ENCODE measurements around the gene MTMR3.

Gene MTMR3

GRCh38 chr22:29916007-29916544 lies 33.1 kb downstream of the MTMR3 start:
- no peak for DNase-seq (ENCODE audit: low spot score)

DNA sequence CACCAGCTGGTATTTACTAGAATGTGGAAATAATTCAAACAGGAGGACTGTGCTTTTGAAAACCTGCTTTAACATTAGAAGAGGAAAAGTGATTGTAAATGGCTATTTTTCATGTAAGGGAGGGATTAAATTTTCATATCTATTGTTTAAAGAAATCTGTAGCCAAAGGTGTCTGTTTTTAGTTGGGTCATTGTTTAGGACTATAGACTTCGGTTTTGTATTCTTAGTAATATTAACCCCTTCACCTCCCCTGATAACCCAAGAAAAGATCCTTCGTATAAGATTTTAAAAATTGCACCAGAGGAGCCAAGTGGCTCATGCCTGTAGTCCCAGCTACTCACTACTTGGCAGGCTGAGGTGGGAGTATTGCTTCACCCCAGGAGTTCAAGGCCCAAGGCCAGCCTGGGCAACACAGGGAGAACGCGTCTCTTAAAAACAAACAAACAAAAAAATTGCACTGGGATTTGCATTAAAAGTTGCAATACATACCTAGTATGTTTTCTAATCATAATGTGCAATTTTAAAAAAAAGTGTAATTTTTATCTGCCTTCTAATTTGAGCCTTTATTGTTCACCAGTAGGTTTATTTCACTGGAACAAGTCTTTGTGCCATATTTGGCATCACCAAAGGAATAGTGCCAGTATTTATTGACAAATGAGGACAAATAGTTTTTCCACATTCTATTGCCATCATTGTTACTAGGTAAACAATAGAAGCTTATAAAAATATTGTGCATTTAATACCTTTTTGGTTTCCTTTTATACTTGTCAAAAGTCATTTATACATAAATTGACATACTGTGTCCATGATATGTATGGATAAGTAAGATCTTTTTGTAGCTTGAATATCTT lies 34.3 kb downstream of the MTMR3 start:
- no peak for DNase-seq (ENCODE audit: low spot score)

GRCh38 chr22:29925402-29925801 lies 42.4 kb downstream of the MTMR3 start:
- DNase-seq (ENCODE audit: low spot score): no peak

GRCh38 chr22:29926057-29926456 lies 43.1 kb downstream of the MTMR3 start:
- no peak for DNase-seq (ENCODE audit: low spot score)

GRCh38 chr22:29932136-29932535 lies 49.2 kb downstream of the MTMR3 start:
- DNase-seq (ENCODE audit: low spot score): no peak

DNA sequence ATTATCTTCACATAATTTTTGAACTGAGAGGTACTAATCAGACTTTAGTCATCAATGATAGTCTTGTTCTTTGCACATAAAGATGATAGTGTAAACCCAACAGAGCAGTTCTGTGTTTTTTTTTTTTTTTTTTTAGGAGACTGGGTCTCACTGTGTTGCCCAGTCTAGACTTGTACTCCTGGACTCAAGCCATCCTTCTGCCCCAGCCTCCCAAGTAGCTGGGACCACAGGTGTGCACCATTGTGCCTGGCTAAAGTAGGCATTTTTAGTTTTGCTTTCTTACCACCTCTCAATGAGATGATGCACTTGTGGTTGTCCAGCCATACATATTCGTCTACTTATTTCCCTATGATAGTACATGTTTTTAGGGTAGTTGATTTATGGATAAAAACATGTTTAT lies 50.6 kb downstream of the MTMR3 start:
- no peak for DNase-seq (ENCODE audit: low spot score)

DNA sequence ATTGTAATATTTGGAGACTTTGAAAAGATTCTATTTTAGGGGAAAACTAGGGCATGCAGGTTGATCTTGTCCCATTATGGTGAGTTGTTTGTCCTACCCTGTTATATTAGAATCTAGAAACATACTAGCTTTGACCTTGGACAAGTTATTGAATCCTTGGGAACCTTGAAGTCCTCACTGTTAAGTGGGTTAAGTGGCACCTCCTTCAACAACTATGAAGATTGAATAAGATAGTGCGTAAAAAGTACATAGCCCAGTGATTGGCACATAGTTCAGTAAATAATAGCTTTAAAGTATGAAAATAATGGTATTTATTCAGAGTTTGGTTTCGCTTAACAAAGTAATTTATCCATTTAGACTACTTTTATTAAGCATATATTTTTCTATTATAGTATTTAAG lies 51.6 kb downstream of the MTMR3 start:
- DNase-seq (ENCODE audit: low spot score): no peak

- no peak for DNase-seq (ENCODE audit: low spot score)
Observed at GRCh38 chr22:29936186-29936585, 53.2 kb downstream of the MTMR3 start.

DNA sequence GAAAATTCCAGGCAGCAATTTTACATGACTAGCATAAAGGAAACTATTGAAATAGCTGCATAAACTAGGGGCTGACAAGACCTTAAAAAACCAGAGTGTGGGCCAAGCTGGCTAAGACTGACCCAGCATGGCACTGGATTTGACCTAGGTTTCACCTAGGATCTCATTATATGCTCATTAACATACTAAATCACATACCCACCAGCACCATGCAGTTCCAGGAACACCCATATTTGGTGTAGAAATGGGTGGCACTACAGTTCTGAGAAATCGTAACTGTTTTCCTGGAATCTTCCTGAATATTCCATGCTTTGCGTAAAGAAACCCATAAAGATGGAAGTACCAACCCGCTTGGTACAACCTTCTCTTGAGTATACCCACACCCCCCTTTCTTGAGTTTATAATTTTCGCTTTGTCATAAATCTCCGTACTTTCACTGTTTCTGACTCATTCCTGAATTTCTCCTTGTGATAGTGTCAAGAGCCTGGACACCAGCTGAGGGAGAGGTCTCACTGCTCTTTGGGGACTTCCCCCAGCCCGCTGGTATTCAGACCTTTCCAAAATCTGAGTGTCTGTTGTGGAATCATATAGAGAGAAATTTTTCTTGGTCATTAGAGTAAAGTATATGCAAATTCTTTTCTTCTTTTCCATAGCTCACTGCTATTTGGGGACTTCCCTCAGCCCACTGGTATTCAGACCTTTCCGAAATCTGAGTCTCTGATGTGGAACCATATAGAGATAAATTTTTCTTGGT lies 55.1 kb downstream of the MTMR3 start:
- DNase-seq (ENCODE audit: low spot score): no peak

GRCh38 chr22:29940526-29940925 lies 57.6 kb downstream of the MTMR3 start:
- DNase-seq (ENCODE audit: low spot score): no peak

DNA sequence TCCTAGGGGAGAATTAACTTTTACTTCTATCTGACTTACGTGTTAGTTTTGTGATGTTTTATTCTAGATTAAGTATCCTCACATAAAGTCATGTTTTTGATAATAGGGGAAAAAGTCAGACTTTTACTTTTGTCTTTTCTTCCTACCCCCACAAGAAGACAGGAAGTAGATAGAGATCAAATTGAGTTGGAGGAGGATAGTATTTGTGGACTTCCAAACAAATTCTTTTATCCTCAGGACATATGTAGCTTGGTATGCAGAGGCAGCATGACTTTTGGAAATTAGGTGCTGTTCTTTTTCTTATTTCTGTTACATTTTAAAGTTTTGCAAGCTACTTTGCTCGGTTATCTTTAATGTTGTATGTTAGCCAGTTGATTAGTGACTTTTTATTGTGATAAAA lies 61.4 kb downstream of the MTMR3 start:
- DNase-seq (ENCODE audit: low spot score): no peak

DNA sequence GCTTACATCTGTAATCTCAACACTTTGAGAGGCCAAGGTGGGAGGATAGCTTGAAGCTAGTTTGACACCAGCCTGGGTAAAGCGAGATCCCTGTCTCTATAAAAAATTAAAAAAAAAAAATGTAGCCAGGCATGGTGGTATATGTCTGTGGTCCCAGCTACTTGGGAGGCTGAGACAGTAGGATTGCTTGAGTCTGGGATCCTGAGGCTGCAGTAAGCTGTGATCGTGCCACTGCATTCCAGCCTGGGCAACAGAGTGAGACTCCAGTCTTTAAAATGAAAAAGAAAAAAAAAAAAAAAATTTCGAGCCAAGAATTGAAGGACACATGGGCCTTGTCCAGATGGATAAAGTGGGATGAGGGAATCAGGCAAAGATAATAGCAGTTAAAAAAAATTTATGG lies 62.5 kb downstream of the MTMR3 start:
- no peak for DNase-seq (ENCODE audit: low spot score)

DNA sequence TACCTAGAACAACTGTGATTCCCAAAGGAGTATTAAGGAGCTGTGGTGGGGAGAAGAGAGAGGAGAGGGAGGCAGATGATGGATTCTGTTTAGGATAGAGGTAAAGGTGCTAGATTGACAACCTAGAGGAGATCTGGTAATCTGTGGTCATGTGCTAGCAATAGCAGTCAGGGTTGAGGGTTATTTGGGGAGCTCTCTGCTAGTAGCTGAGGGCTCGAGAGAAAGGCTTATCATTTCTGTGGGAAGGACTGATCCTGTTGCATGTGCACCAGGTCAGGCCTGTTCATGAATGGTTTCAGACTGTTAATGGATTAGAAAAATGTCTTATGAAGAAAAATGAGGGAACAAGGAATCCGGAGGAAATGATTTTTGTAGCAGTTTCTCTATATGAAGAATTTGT lies 63.2 kb downstream of the MTMR3 start:
- no peak for DNase-seq (ENCODE audit: low spot score)

- no peak for DNase-seq (ENCODE audit: low spot score)
Observed at GRCh38 chr22:29947410-29948384, 64.7 kb downstream of the MTMR3 start.

DNA sequence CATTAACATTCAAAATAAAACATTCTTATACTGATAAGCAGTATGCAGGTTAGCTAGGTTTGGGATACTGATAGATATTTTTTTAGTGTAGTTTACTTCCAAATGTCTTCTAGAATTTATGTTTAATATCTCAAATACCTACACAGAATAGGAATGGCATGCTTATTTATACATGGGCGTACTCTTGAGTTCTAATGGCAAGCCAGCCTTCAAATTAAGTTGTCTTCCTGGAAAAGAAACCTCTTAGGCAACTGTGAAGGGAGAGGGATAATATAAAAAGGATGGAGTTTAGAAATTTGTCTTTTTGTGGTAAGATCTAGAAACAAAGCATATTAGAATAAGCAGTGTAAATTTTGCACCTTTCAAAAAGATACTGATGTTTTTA lies 65.4 kb downstream of the MTMR3 start:
- DNase-seq (ENCODE audit: low spot score): no peak

GRCh38 chr22:29949872-29950271 lies 66.9 kb downstream of the MTMR3 start:
- DNase-seq (ENCODE audit: low spot score): no peak

GRCh38 chr22:29951791-29952413 lies 68.9 kb downstream of the MTMR3 start:
- no peak for DNase-seq (ENCODE audit: low spot score)

- DNase-seq (ENCODE audit: low spot score): no peak
Observed at GRCh38 chr22:29954203-29954855, 71.4 kb downstream of the MTMR3 start.

DNA sequence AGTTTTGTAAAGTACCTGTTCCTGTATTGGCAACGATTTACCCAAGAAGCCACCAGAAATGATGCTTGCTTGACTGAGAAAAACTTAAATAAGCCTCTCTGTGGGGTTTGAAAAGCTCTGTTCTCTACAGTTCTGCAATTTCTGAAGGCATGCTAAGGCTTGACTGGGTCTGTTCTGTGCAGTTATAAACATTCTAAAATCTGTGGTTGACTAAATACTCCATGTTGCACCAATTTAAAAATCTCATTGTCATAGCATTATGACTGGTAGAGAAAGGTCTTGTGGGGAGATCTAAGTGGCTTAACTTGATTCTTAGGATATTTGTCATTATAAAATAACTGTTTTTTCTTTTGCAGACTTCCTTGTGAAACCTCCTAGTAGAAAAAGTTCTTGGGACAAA lies 73.7 kb downstream of the MTMR3 start:
- DNase-seq (ENCODE audit: low spot score): no peak

DNA sequence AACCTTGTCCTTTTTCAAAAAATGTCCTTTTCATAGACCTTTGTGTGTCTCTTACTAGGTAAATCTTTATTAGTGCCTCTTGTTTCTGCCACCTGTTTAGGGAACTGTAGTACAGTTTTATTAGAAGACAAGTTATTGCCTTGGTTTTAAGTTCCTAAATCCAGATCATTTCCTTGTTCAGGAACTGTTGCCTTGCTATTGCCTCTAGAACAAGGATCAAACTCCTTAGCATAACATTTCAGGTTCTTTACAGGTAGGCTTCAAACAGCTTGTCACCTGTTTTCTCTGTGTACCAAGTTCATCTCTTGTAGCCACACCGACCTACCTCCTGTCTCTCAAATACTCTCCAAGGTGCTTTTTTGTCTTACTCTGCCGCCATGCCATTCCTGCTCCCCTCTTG lies 75.2 kb downstream of the MTMR3 start:
- DNase-seq (ENCODE audit: low spot score): no peak

DNA sequence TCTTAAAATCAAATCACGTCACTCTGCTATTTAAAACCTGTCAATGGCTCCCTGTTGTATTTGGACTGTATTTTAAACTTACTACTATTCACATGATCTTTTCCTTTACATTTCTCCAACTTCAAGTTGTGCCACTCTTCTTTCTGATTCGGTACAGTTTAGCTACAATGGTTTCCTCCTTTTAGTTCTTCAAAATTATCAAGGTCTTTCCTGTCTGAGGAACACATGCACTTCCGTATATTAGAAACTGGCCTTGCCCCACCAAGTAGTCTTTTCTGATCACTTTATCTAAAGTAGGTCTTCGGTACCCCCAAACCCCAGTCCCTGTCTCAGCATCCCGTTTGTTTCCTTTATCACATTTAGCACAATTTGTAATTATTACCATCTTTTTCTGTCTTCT lies 81.8 kb downstream of the MTMR3 start:
- no peak for DNase-seq (ENCODE audit: low spot score)

Measured in HuH-7 (cell line).